Sigmoid colon (tissue), 4 donors: Measurements from ENCODE around the gene CACNA1G.

Source experiments
- CTCF ChIP-seq, 4 experiments: fragments of 450-650 bp in 3 of 4; fragments of 200-600 bp in 1 of 4; IDR thresholded peaks; one replicate each; pipeline ENCODE4 v1.5.1; 2016 to 2019; ENCODE audit warnings: antibody characterized with exemption in 4 of 4, mild to moderate bottlenecking in 3 of 4, moderate library complexity in 2 of 4
- EP300 ChIP-seq, 4 donors: sonication (generic); formaldehyde crosslinking; IDR thresholded peaks; one replicate each; pipeline ENCODE4 v1.6.1; 2017; ENCODE audit warnings: antibody characterized with exemption in 4 of 4
- POLR2A ChIP-seq, 2 donors: fragments of 450-650 bp; IDR thresholded peaks; one replicate each; pipeline ENCODE4 v1.6.1; 2016; ENCODE audit warnings: antibody characterized with exemption in 2 of 2, mild to moderate bottlenecking in 2 of 2, moderate library complexity in 2 of 2
- POLR2AphosphoS5 ChIP-seq, 4 donors: sonication (generic); formaldehyde crosslinking; IDR thresholded peaks; one replicate each; pipeline ENCODE4 v1.6.1; 2017; ENCODE audit warnings: antibody characterized with exemption in 4 of 4

- TF ChIP-seq POLR2AphosphoS5 (IDR thresholded peaks at IDR 0.05) (no peak), CTCF (IDR thresholded peaks at IDR 0.05) (no peak), POLR2A (IDR thresholded peaks at IDR 0.05) (no peak), EP300 (IDR thresholded peaks at IDR 0.05) (no peak)
These were observed 108.5 kb downstream of the CACNA1G start for GRCh38 chr17:50668838-50669581.
